Kidney epithelial cell (primary cell): ENCODE data around the gene HOTAIR. TPM values are rescaled to one million over a fixed set of nuclear protein-coding genes. Genes with fewer than 3 reads are reported as not detected.
A peak's percentile ranks its signal among the peaks of the same experiment; 100 is the strongest.

Experiments
- DNase-seq: peaks from one replicate; pipeline ENCODE4 v3.0.0-alpha.2; 2010; ENCODE audit warnings: low read depth
- H3K27me3 ChIP-seq: 2 replicates; pipeline ENCODE4 v1.6.0; 2011; ENCODE audit warnings: low read length; ENCODE audit not compliant: control insufficient read depth, insufficient read depth
- H3K36me3 ChIP-seq: 2 replicates; pipeline ENCODE4 v1.5.1; 2011; ENCODE audit warnings: low read length; ENCODE audit not compliant: control insufficient read depth, insufficient read depth
- H3K4me3 ChIP-seq: 2 replicates; pipeline ENCODE4 v1.5.1; 2011; ENCODE audit warnings: low read depth, mild to moderate bottlenecking, control low read depth, low read length
- total RNA-seq: library from RNA; depleted of rRNA; stranded (reverse); fragments of >200 nt; gene quantifications from 2 replicates; pipeline ENCODE4 v1.2.3, GENCODE V29; 2015
- TF ChIP-seq, protein P1 (sequence below): IDR thresholded peaks from 2 replicates; pipeline ENCODE4 v1.5.1; 2011; ENCODE audit warnings: mild to moderate bottlenecking, moderate library complexity, low read length, control low read depth, inconsistent platforms; ENCODE audit not compliant: insufficient read depth, poor library complexity, severe bottlenecking

HOTAIR gene
- total RNA-seq, 1 donor from 2014 or later, result 0.46 TPM

DNA sequence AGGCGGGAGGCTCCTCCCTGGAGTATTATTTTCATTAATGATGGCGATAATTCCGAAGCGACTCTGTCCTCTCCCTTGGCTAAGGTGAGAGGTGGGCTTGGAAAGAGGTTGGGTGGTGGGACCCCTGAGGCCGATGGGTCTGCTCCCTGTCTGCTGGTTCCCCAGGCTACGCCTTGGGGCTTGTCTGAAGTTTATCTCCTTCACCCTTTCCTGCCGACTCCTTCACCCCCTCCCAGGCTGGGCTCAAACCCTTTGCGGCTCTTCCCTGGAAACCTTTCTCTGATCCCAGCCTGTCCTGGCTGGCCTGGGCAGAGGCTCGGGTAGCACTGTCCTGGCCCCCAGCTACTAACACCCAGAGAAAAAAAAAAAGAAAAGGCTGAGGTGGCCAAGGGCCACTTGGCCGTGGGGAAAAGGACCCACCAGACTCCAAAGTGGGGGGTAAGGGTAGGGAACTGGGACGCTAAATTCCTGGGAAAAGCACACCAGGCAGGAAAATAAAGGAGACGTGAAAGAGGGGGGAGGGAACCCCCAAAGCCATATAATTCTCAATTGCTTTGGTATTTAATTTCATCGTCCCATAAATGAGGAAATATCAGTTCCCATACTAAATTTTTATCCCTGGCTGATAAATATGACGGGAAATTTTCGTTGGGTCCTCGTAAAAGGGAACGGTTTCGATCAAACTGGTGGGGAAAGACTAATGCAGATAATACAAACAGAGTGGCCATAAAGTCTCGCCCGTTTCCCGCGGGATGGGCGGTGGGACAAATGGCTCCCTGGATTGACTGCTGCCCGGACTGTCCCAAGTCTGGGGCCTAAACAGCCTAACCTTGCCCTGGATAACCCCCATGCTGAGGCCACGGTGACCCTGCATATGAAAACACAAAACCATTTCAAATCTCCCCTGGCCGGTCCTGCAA, 8.2 kb upstream of the HOTAIR start:
- H3K4me3 ChIP-seq, result peak overlapping the region; percentile 37
- no peak for DNase-seq
- peaks cover 35% of the 10 kb centered on the region for H3K27me3 ChIP-seq
- TF ChIP-seq, protein P1, sequence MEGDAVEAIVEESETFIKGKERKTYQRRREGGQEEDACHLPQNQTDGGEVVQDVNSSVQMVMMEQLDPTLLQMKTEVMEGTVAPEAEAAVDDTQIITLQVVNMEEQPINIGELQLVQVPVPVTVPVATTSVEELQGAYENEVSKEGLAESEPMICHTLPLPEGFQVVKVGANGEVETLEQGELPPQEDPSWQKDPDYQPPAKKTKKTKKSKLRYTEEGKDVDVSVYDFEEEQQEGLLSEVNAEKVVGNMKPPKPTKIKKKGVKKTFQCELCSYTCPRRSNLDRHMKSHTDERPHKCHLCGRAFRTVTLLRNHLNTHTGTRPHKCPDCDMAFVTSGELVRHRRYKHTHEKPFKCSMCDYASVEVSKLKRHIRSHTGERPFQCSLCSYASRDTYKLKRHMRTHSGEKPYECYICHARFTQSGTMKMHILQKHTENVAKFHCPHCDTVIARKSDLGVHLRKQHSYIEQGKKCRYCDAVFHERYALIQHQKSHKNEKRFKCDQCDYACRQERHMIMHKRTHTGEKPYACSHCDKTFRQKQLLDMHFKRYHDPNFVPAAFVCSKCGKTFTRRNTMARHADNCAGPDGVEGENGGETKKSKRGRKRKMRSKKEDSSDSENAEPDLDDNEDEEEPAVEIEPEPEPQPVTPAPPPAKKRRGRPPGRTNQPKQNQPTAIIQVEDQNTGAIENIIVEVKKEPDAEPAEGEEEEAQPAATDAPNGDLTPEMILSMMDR, result no peak
- no peaks in the 10 kb centered on the region for H3K36me3 ChIP-seq

DNA sequence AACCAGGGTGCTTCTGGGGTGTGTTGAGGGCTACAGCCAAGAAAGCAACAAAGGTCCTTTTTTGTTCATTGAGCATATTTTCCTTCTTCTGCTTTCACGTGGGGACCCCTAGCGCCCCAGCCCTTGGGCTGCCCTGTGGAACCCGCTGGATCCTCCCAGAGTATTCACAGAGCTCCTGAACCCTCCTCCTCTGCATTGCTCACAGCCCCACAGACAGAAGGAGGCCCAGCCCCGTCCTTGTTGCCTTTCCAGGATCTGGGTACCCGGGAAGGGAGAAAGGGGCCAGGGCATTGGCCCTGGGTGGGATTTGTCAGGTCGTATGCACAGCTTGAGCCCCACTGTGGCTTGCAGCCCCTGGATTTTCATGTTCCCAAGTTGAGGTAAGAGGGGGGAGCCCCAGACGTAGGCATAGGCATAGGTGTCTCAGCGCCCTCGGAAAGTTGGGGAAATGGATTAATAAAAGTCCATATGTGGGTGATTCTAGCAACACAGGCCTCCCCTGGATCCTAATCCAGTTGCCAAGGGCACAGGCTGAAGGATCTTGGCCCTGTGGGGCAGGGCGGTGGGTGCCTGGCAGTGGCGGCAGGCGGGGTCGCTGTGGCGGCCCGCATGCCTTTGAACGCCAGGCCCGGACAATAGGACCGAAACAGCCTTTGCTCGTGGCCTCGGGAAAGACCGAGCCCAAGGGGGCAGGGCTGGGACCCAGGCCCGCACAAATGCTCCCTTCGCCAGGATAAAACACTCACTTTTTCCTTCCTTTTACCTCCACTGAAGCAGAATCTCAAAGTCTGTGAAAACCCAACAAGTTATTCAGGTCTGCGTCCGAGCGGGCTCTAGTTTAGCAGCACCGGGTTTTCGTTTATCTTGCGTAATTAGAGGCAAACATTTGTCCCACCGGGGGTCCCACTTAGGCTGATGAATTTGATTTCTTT, 7.1 kb upstream of the HOTAIR start:
- H3K36me3 ChIP-seq, result no peaks in the 10 kb centered on the region
- peak overlapping the region; percentile 28 for H3K4me3 ChIP-seq
- TF ChIP-seq, protein P1, result no peak
- no peak for DNase-seq
- H3K27me3 ChIP-seq, result peaks cover 33% of the 10 kb centered on the region

DNA sequence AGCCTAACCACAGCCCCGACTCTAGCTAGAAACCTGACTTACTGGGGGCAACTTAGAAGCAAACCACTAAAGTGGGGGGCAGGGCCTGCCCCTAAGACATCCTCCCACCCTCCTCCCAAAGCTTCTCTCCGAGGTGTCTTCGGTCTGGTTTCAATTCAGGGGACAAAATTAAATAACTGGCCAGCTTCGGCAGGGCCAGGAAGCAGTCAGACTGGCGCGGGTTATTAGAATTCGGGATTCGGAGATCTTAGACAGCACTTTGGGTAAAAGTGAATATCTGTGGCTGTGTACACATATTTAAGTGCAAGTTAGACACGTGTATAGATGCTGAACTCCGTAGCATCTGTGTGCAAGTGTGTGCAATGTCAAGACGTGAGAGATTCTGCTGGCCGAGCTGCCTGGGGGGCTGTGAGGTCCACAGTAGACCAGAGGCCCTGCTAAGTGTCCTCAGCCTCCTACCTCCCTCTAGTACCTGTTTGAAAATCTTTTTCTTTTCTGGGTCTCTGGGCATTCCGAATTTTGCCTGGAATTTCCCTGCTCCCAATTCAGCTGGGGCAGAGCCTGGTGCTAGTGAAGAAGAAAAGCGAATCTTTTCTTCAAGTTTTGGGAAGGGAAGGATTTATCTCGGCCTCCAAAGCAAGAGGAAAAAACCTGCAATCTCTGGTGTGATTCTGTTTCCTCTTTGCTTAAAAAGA, 6.2 kb upstream of the HOTAIR start:
- no peak overlapping the region for H3K4me3 ChIP-seq
- DNase-seq, result no peak
- no peaks in the 10 kb centered on the region for H3K36me3 ChIP-seq
- TF ChIP-seq, protein P1, result no peak
- H3K27me3 ChIP-seq, result peaks cover 31% of the 10 kb centered on the region

DNA sequence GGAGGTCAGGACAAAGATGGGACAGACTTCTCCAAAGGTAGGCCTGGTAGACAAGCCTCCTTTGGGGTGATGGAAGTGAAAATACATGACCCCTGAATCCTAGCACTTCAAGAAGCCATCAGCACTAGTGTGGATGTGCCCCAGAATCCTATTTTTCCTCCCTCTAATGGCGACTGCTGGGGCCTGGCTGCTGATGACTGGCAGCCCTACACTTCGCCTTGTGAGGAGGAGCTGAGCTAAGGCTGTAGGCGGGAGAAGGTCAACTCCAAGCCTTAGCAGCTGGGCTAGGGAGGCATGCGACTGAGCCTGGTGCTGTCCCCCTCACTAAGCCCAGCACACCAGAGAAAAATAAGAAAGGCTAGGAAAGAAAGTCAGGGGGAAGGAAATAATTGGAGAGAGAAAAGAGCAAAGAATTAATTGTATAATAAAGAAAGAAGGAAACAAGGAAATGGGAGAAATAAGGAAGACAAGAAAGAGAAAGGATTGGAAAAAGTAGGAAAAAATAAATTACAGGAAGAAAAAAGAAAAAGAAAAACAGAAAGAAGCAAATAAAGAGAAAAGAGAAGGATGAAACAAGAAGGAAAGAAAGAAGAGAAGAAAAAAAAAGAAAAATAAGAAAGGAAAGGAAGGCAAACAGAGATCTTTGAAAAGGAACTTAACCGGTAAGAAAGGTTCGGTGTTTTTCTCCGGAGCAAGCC, 5.5 kb upstream of the HOTAIR start:
- DNase-seq, result no peak
- peaks cover 28% of the 10 kb centered on the region for H3K27me3 ChIP-seq
- H3K4me3 ChIP-seq, result no peak overlapping the region
- no peaks in the 10 kb centered on the region for H3K36me3 ChIP-seq
- TF ChIP-seq, protein P1, result no peak
